Mammary epithelial cell (primary cell): ENCODE results near the gene KCNMA1.

Experiments
- EZH2 ChIP-seq: IDR thresholded peaks from 2 replicates; pipeline ENCODE4 v1.6.1; 2012; ENCODE audit warnings: low read length, inconsistent platforms, borderline replicate concordance
- TF ChIP-seq, protein P1 (sequence below), 2 donors: IDR thresholded peaks in 1 of 2; conservative IDR thresholded peaks in 1 of 2; 2 replicates each; pipeline ENCODE4 v1.5.1; 2011 to 2012; ENCODE audit warnings: inconsistent platforms in 2 of 2, low read length in 2 of 2, mild to moderate bottlenecking in 2 of 2, control low read depth in 1 of 2, low read depth in 1 of 2; ENCODE audit not compliant: insufficient read depth in 1 of 2; ENCODE audit errors: extremely low read depth in 1 of 2

- TF ChIP-seq, protein P1, sequence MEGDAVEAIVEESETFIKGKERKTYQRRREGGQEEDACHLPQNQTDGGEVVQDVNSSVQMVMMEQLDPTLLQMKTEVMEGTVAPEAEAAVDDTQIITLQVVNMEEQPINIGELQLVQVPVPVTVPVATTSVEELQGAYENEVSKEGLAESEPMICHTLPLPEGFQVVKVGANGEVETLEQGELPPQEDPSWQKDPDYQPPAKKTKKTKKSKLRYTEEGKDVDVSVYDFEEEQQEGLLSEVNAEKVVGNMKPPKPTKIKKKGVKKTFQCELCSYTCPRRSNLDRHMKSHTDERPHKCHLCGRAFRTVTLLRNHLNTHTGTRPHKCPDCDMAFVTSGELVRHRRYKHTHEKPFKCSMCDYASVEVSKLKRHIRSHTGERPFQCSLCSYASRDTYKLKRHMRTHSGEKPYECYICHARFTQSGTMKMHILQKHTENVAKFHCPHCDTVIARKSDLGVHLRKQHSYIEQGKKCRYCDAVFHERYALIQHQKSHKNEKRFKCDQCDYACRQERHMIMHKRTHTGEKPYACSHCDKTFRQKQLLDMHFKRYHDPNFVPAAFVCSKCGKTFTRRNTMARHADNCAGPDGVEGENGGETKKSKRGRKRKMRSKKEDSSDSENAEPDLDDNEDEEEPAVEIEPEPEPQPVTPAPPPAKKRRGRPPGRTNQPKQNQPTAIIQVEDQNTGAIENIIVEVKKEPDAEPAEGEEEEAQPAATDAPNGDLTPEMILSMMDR (conservative IDR thresholded peaks at IDR 0.05 in 1 of 2, IDR thresholded peaks at IDR 0.05 in 1 of 2; ENCODE audit: extremely low read depth in 1 of 2, insufficient read depth in 1 of 2, low read depth in 1 of 2, low read length in 2 of 2), result no peak
- no peak for TF ChIP-seq EZH2
Observed at GRCh38 chr10:77231375-77231774, 406.2 kb downstream of the KCNMA1 start.
